Mesodermal cell (in vitro differentiated cells): ENCODE measurements around the gene TCTN3.

Experiments
- H3K27ac ChIP-seq: 2 replicates; pipeline ENCODE4 v1.7.0; 2013; ENCODE audit warnings: mild to moderate bottlenecking, low read depth, low read length, moderate library complexity; ENCODE audit not compliant: severe bottlenecking
- H3K36me3 ChIP-seq: 2 replicates; pipeline ENCODE4 v1.7.1; 2013; ENCODE audit warnings: mild to moderate bottlenecking, low read length, moderate library complexity; ENCODE audit not compliant: control insufficient read depth, insufficient read depth
- H3K4me1 ChIP-seq: one replicate; pipeline ENCODE4 v1.7.1; 2013; ENCODE audit warnings: mild to moderate bottlenecking, low read length; ENCODE audit not compliant: insufficient read depth, control insufficient read depth, poor library complexity, severe bottlenecking
- H3K4me3 ChIP-seq: 2 replicates; pipeline ENCODE4 v1.7.0; 2013; ENCODE audit warnings: low read length, control low read depth, mild to moderate bottlenecking; ENCODE audit not compliant: insufficient read depth, poor library complexity, severe bottlenecking; ENCODE audit errors: extremely low read depth
- H3K9me3 ChIP-seq: 2 replicates; pipeline ENCODE4 v1.7.1; 2013; ENCODE audit warnings: mild to moderate bottlenecking, low read length, moderate library complexity; ENCODE audit not compliant: control insufficient read depth
- WGBS, 2 experiments: methylation state at CpG; one replicate each; pipeline ENCODE4 v1.1.5; 2013; ENCODE audit warnings: missing lambda C conversion rate in 2 of 2; ENCODE audit not compliant: insufficient coverage in 2 of 2; 5-methylcytosine and 5-hydroxymethylcytosine counted together

Gene TCTN3

GRCh38 chr10:95656291-95657164 lies 37.2 kb downstream of the TCTN3 start, which contains the start of gene ALDH18A1:
ALDH18A1 (minus strand) TSS chr10:95656711; CDS start chr10:95653377, 3,334 bp downstream.
- H3K4me3 ChIP-seq, result peak within 1 kb of the TSS; percentile 75
- WGBS, 2 experiments, result 1% methylated on average over 57 to 74 of the region's 83 CpGs
- H3K4me1 ChIP-seq, result no peaks in the 10 kb centered on the region
- peaks cover 19% of the 10 kb centered on the region for H3K36me3 ChIP-seq
- H3K27ac ChIP-seq, result no peak within 1 kb of the TSS
- H3K9me3 ChIP-seq, result peaks cover 9% of the 10 kb centered on the region

GRCh38 chr10:95655571-95656290 lies 38.0 kb downstream of the TCTN3 start:
- H3K9me3 ChIP-seq, result peaks cover 13% of the 10 kb centered on the region
- WGBS, 2 experiments, result 0 to 4% methylated on average over 8 to 15 of the region's 23 CpGs
- H3K36me3 ChIP-seq, result peaks cover 26% of the 10 kb centered on the region
- no peak overlapping the region for H3K27ac ChIP-seq
- no peaks in the 10 kb centered on the region for H3K4me1 ChIP-seq
- peak overlapping the region; percentile 75 for H3K4me3 ChIP-seq

- Histone ChIP-seq H3K9me3 (peaks cover 13% of the 10 kb centered on the region), H3K36me3 (peaks cover 39% of the 10 kb centered on the region), H3K27ac (no peak overlapping the region), H3K4me1 (no peaks in the 10 kb centered on the region), H3K4me3 (no peak overlapping the region)
- WGBS, 2 experiments, result 82 to 95% methylated on average over 2 to 5 of the region's 5 CpGs
These were observed 39.8 kb downstream of the TCTN3 start for GRCh38 chr10:95653895-95654294.

GRCh38 chr10:95651346-95652060 lies 42.2 kb downstream of the TCTN3 start:
- peaks cover 13% of the 10 kb centered on the region for H3K9me3 ChIP-seq
- peaks cover 63% of the 10 kb centered on the region for H3K36me3 ChIP-seq
- no peaks in the 10 kb centered on the region for H3K4me1 ChIP-seq
- WGBS, 2 experiments, result no CpG with 5 or more reads among the region's 1 CpG
- H3K27ac ChIP-seq, result no peak overlapping the region
- H3K4me3 ChIP-seq, result no peak overlapping the region

- 100% methylated on average over 1 of the region's 2 CpGs; no CpG with 5 or more reads in 1 of the 2 experiments for WGBS, 2 experiments
- Histone ChIP-seq H3K36me3 (peaks cover 76% of the 10 kb centered on the region), H3K27ac (no peak overlapping the region), H3K4me1 (no peaks in the 10 kb centered on the region), H3K9me3 (peaks cover 13% of the 10 kb centered on the region), H3K4me3 (no peak overlapping the region)
These were observed 43.5 kb downstream of the TCTN3 start for GRCh38 chr10:95650232-95650631.

GRCh38 chr10:95648138-95648537 lies 45.6 kb downstream of the TCTN3 start:
- H3K36me3 ChIP-seq, result peaks cover 82% of the 10 kb centered on the region
- no peak overlapping the region for H3K4me3 ChIP-seq
- no CpG with 5 or more reads among the region's 1 CpG for WGBS, 2 experiments
- peaks cover 13% of the 10 kb centered on the region for H3K9me3 ChIP-seq
- H3K4me1 ChIP-seq, result no peaks in the 10 kb centered on the region
- H3K27ac ChIP-seq, result no peak overlapping the region

GRCh38 chr10:95646160-95646559 lies 47.6 kb downstream of the TCTN3 start:
- peaks cover 78% of the 10 kb centered on the region for H3K36me3 ChIP-seq
- peaks cover under 1% of the 10 kb centered on the region for H3K9me3 ChIP-seq
- H3K27ac ChIP-seq, result no peak overlapping the region
- H3K4me3 ChIP-seq, result no peak overlapping the region
- 82 to 89% methylated on average over 1 of the region's 1 CpG for WGBS, 2 experiments
- H3K4me1 ChIP-seq, result no peaks in the 10 kb centered on the region

- no peaks in the 10 kb centered on the region for H3K9me3 ChIP-seq
- H3K27ac ChIP-seq, result no peak overlapping the region
- H3K4me1 ChIP-seq, result no peaks in the 10 kb centered on the region
- 80% methylated on average over 1 of the region's 1 CpG; no CpG with 5 or more reads in 1 of the 2 experiments for WGBS, 2 experiments
- H3K4me3 ChIP-seq, result no peak overlapping the region
- peaks cover 76% of the 10 kb centered on the region for H3K36me3 ChIP-seq
These were observed 48.8 kb downstream of the TCTN3 start for GRCh38 chr10:95644901-95645300.

- WGBS, 2 experiments, result 80% methylated on average over 1 of the region's 1 CpG; no CpG with 5 or more reads in 1 of the 2 experiments
- H3K27ac ChIP-seq, result no peak overlapping the region
- no peaks in the 10 kb centered on the region for H3K9me3 ChIP-seq
- H3K4me1 ChIP-seq, result no peaks in the 10 kb centered on the region
- no peak overlapping the region for H3K4me3 ChIP-seq
- peaks cover 65% of the 10 kb centered on the region for H3K36me3 ChIP-seq
These were observed 52.8 kb downstream of the TCTN3 start for GRCh38 chr10:95640891-95641315.

GRCh38 chr10:95637911-95638310 lies 55.8 kb downstream of the TCTN3 start:
- Histone ChIP-seq H3K36me3 (peaks cover 78% of the 10 kb centered on the region), H3K4me3 (no peak overlapping the region), H3K9me3 (no peaks in the 10 kb centered on the region), H3K27ac (no peak overlapping the region), H3K4me1 (no peaks in the 10 kb centered on the region)
- WGBS, 2 experiments, result 91 to 100% methylated on average over 3 of the region's 4 CpGs
